ENCODE measurements around the gene ASF1A.

Gene ASF1A

GRCh38 chr6:118903691-118904090 is 9.7 kb downstream of the ASF1A start:
- intact Hi-C loops (cut with DNase I): no loop called here
- no peak for DNase-seq

- DNase-seq: no peak
- intact Hi-C loops (cut with DNase I): no loop called here
Measured at GRCh38 chr6:118905084-118905483, 11.1 kb downstream of the ASF1A start.

GRCh38 chr6:118905851-118906250 is 11.9 kb downstream of the ASF1A start:
- no peak for DNase-seq
- intact Hi-C loops (cut with DNase I): no loop called here

- no peak for DNase-seq
- intact Hi-C loops (cut with DNase I): no loop called here
Measured at GRCh38 chr6:118908441-118908840, 14.5 kb downstream of the ASF1A start.

DNA sequence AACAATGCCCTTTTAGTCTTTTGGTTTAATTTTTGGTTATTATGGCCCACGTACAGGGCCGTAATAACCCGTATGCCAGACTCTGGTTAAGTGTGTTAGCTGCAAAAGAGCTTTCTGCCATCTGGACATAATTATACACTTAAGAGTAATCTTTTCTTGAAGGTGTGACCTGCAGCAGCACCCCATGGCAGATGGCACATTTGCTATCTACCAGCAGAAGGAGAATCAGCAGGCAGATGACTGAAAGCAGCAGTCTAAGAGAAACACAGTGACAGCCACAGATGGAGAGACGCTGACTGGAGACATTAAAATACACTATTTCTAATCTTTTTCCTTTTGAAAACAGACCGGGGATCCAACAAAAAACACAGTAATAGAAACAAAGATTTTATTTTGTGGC is 18.7 kb downstream of the ASF1A start:
- intact Hi-C loops (cut with DNase I): no loop called here
- no peak for DNase-seq

DNA sequence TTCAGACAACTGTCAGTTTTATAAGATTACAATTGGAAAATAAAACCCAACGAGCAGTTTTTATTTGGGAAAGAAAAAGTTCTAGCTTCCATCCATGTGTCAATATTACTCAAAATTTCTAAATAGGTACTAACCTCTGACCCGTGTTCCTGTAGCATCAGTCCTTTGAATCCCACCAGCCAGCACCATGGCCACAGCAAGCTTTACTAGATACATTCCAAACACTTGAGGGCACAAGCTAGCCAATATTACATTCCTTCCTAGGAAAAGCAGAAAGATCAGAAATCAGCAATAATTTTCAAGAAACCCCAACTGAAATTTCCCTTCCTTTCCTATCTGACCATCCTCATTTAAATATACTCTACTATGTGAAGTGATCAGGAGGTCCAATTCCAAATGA is 19.2 kb downstream of the ASF1A start:
- intact Hi-C loops (cut with DNase I): no loop called here
- DNase-seq: no peak

DNA sequence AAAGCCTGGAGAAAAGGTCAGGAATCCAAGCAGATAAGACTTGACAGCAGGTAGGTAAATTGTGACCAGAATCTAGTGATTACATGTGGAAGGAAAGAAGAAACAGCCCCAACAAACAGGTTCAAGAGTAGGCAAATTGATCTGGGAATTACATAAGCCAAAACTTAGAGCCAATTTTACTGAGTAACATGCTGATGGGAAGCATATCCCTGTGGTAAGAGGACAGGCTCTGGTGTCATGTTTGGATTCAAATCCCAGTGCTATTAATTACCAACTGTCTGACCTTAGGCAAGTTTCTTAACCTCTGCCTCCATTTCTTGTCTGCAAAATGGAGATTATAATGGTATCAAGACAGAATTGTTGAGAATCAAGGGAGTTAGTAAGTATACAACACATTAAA is 20.6 kb downstream of the ASF1A start:
- no peak for DNase-seq
- intact Hi-C loops (cut with DNase I): no loop called here

- intact Hi-C loops (cut with DNase I): no loop called here
- no peak for DNase-seq
Measured at GRCh38 chr6:118917546-118918328, 23.8 kb downstream of the ASF1A start.

DNA sequence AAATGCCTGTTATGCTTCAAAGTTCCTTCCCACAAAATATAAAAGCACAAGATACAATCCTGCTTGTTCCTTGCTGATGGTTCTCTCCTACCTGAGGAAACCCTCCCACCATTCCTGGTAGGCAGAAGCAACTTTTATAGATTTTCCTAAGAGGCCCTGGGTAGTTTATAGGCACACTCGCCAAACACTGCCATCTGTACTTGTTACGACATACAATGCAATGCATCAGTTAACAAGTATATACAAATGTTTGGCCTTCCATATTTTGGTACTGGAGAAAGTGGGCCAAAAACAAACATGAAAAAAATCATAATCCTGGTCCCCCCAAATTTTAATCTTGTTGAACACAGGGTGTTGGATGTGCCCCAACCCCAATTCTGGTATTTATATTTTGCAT is 24.4 kb downstream of the ASF1A start:
- intact Hi-C loops (cut with DNase I): no loop called here
- no peak for DNase-seq

DNA sequence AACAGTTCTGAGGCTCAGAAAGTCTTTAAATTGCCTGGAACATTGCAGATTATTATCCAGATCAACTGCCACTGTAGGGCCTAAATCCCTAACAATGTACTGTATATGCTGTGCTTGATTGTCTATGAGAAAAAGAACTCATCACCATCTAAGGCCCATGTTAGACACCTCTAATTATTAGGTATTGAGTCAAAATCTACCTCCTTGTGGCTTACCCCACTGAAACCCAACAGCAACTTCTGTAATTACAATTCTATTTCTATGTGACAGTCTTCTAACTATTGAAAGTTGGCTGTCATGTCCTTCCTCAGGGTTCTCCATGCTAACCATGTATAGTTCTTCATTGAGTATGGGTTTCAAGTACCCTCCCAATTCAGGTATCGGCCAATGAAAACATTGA is 27.1 kb downstream of the ASF1A start:
- DNase-seq: no peak
- intact Hi-C loops (cut with DNase I): no loop called here

DNA sequence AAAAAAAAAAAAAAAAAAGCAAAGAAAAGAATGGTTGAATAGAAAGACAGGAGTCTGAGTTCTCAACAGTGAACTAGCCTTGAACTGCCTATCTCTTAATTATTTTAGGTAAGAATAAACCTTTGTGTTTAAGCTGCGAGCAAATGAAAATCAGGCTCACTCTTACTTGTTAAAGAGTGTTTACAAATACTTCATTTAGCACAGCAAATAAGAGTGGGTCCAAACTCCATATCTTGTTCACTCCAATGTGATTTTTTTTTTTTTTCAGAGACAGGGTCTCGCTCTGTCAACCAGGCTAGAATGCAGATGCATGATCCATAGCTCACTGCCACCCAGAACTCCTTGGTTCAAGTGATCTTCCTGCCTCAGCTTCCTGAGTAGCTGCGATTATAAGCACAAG is 29.1 kb downstream of the ASF1A start:
- intact Hi-C loops (cut with DNase I): no loop called here
- no peak for DNase-seq

GRCh38 chr6:118930680-118931079 is 36.7 kb downstream of the ASF1A start:
- no peak for DNase-seq
- intact Hi-C loops (cut with DNase I): no loop called here

DNA sequence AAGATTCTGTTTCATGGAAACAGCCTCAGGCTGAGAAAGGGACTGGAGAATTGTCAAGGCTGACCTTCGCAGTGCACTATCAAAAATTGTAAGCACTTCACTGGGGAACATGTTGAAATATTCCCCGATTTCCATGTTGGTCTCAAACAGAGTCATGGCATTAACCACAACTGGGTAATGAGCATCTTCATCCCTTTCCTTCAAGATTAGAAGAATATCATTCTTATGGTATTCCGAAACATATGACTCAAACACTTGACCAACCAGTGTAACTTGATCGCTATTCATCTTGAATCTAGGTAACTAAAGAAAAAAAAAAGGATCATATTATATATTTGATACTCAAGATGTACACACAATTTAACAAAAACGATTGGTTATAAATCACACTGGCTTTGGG is 37.5 kb downstream of the ASF1A start:
- intact Hi-C loops (cut with DNase I): no loop called here
- no peak for DNase-seq

DNA sequence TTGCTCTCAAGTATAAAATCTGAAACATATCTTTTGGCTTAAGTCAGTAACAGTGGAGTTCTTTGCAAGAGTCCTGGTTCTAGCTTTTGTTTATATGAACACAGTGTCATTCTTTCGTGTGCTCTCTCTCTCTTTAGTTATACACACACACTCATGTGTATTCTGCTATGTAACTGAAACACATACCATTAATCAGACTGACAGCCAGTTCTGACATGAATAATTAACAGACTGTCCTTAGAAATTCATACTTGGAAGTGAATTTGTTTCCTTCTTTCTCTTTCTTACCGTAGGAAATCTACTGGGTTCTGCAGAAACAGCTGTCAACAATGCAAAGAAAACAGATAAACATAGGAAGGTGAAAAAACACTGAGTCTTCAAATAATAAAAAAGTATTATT is 38.5 kb downstream of the ASF1A start:
- no peak for DNase-seq
- intact Hi-C loops (cut with DNase I): no loop called here

- intact Hi-C loops (cut with DNase I): loop anchor here (2.0 kb wide), 1 partner anchor 39 kb away; the partner anchor contains the start of gene ASF1A
- DNase-seq: no peak
Measured at GRCh38 chr6:118933855-118934460, 40.0 kb downstream of the ASF1A start.

DNA sequence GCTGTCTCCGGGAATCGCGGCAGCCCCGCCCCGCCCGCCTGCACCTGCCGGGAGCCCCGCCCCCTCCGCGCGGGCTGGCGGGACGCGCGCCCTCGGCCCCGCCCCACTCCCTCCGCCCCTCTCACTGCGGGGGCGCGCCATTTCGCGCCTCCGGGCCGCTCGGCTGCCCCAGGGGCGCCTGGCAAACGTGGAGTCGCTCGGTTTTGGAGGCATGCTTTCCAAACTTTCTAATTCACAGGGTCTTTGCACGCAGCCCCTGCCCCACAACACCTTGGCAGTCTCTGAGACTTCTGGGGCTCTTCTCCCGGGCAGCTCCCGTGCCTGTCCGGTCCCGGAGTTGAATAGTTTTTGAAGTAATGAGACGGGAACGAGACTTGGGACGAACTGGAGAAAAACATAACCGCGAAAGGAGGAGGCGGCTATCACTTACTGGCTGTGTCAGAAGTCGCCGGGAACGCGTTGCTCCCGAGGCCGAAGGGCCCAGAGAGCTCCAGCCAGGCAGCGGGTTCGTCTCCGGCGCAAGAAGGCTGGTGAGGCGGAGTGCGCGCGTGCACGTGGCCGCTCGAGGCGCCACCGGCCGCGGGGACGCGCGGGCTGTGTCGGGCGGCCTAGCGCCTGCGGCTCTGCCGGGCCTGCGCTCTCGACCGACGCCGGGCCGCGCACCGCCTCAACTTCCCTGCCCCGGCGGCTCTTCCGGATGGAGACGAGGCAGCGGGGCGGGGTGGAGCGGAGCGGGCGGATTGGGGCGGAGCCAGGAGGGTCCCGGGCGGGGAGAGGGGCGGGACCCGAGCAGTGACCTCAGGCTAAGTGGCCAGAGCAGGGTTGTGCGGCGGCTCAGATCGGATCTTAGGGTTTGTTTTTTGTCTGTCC is 40.7 kb downstream of the ASF1A start, which contains the start of gene MCM9:
MCM9 (minus strand) TSS at position 699 of the 870 bp plus-strand sequence. CDS start 3,436 bp downstream, outside the sequence.
- peak; percentile 51 to 95 (median 88) for DNase-seq
- intact Hi-C loops (cut with DNase I): loop anchor here (2.0 kb wide), 1 partner anchor 40 kb away; the partner anchor contains the start of gene ASF1A

DNA sequence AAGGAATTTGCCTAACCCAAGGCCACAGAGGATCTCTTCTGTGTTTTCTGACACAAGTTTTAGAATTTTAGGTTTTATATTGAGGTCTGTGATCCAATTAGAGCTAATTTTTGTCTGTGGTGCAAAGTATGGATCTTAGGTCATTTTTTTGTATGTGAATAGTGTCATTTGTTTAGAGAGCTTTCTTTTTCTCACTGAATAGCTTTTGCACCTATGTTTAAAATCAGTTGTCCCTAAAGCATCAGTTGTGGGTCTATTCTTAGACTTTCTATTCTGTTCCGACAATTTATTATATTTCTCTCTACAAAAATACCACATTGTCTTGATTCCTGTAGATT is 41.3 kb downstream of the ASF1A start:
- intact Hi-C loops (cut with DNase I): loop anchor here (2.0 kb wide), 1 partner anchor 40 kb away; the partner anchor contains the start of gene ASF1A
- no peak for DNase-seq

DNA sequence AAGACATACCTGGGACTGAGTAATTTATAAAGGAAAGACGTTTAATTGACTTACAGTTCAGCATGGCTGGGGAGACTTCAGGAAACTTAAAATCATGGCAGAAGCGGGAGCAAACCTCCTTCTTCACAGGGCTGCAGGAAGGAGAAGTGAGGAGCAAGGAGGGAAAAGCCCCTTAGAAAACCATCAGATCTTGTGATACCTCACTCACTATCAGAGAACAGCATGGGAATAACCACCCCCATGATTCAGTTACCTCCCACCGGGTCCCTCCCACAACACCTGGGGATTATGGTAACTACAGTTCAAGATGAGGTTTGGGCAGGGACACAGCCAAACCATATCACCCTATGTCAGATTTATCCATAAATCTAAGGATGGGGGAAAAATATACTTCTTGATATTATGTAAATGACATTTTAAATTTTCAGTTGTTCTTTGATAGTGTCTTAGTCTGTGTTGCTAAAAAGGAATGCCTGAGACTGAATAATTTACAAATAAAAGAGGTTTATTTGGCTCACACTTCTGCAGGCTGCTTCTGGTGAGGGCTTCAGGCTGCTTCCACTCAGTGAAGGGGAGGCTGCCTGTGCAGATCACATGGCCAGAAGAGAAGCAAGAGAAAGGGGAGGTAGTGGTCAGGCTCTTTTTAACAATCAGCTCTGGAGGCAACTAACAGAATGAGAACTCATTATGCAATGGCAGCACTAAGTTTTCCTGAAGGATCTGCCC is 42.2 kb downstream of the ASF1A start:
- intact Hi-C loops (cut with DNase I): loop anchor here (2.0 kb wide), 1 partner anchor 41 kb away; the partner anchor contains the start of gene ASF1A
- no peak for DNase-seq

- DNase-seq: peak in 27 of 42 donors; percentile 5 to 68 (median 33)
- intact Hi-C loops (cut with DNase I): no loop called here
Measured at GRCh38 chr6:118939683-118940082, 45.7 kb downstream of the ASF1A start.
